Measurements from ENCODE around the gene TBC1D8.

- TF ChIP-seq POLR2A (IDR thresholded peaks at IDR 0.05; ENCODE audit: extremely low read depth, insufficient read length) = no peak
- TF ChIP-seq, protein P1, sequence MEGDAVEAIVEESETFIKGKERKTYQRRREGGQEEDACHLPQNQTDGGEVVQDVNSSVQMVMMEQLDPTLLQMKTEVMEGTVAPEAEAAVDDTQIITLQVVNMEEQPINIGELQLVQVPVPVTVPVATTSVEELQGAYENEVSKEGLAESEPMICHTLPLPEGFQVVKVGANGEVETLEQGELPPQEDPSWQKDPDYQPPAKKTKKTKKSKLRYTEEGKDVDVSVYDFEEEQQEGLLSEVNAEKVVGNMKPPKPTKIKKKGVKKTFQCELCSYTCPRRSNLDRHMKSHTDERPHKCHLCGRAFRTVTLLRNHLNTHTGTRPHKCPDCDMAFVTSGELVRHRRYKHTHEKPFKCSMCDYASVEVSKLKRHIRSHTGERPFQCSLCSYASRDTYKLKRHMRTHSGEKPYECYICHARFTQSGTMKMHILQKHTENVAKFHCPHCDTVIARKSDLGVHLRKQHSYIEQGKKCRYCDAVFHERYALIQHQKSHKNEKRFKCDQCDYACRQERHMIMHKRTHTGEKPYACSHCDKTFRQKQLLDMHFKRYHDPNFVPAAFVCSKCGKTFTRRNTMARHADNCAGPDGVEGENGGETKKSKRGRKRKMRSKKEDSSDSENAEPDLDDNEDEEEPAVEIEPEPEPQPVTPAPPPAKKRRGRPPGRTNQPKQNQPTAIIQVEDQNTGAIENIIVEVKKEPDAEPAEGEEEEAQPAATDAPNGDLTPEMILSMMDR (IDR thresholded peaks at IDR 0.05; ENCODE audit: low read depth, low read length) = no peak
Observed at GRCh38 chr2:101111262-101111838, 39.8 kb downstream of the TBC1D8 start.

Measured in NB4 (cell line).